Hindlimb muscle (tissue), 1 donor: Measurements from ENCODE around the gene FGF4. TPM values are rescaled to one million over a fixed set of nuclear protein-coding genes. Genes with fewer than 3 reads are reported as not detected.

Experiments
- DNase-seq: peaks from one replicate; pipeline ENCODE4 v3.0.0-alpha.2; 2013
- polyA plus RNA-seq: library from polyadenylated mRNA; unstranded; fragments of 120-200 nt; gene quantifications from one replicate; pipeline ENCODE4 v1.2.1, GENCODE V29; 2013; ENCODE audit not compliant: insufficient read length

FGF4 gene
- polyA plus RNA-seq, 1 donor: 8.1 TPM

GRCh38 chr11:69807106-69807815 is 32.1 kb upstream of the FGF4 start:
- DNase-seq: no peak

GRCh38 chr11:69804769-69805508 is 29.8 kb upstream of the FGF4 start:
- no peak for DNase-seq

- DNase-seq: no peak
These were observed 28.6 kb upstream of the FGF4 start for GRCh38 chr11:69803604-69804218.

- DNase-seq: no peak
These were observed 27.9 kb upstream of the FGF4 start for GRCh38 chr11:69803022-69803421.

- no peak for DNase-seq
These were observed 27.4 kb upstream of the FGF4 start for GRCh38 chr11:69802590-69802989.

GRCh38 chr11:69801513-69802335 is 26.6 kb upstream of the FGF4 start:
- no peak for DNase-seq

GRCh38 chr11:69800278-69800677 is 25.1 kb upstream of the FGF4 start:
- DNase-seq: no peak

GRCh38 chr11:69799582-69799981 is 24.4 kb upstream of the FGF4 start:
- DNase-seq: no peak

- DNase-seq: no peak
These were observed 24.0 kb upstream of the FGF4 start for GRCh38 chr11:69799097-69799496.

GRCh38 chr11:69797737-69798528 is 22.8 kb upstream of the FGF4 start:
- DNase-seq: no peak

- no peak for DNase-seq
These were observed 22.0 kb upstream of the FGF4 start for GRCh38 chr11:69797156-69797555.

GRCh38 chr11:69796063-69796462 is 20.9 kb upstream of the FGF4 start:
- no peak for DNase-seq

- DNase-seq: peak; percentile 90
These were observed 16.4 kb upstream of the FGF4 start for GRCh38 chr11:69791276-69792180.

GRCh38 chr11:69788956-69789355 is 13.8 kb upstream of the FGF4 start:
- no peak for DNase-seq

GRCh38 chr11:69787906-69788305 is 12.8 kb upstream of the FGF4 start:
- no peak for DNase-seq

- DNase-seq: no peak
These were observed 12.3 kb upstream of the FGF4 start for GRCh38 chr11:69787457-69787856.

- DNase-seq: no peak
These were observed 6.1 kb upstream of the FGF4 start for GRCh38 chr11:69781241-69781640.

- no peak for DNase-seq
These were observed 3.2 kb upstream of the FGF4 start for GRCh38 chr11:69778373-69778772.

- DNase-seq: no peak
These were observed 583 bp downstream of the FGF4 start for GRCh38 chr11:69774354-69775162.
